GM12891 (cell line): ENCODE data around the gene ZACN.

Experiments used
- DNase-seq: peaks from one replicate; pipeline ENCODE4 v3.0.0; 2011; ENCODE audit warnings: low spot score; ENCODE audit not compliant: insufficient read length
- FAIRE-seq: peaks from 2 replicates; lab custom pipeline; 2011; peaks lifted over from hg19 to GRCh38; lab: Jason Lieb, UNC
- PAX5 ChIP-seq: IDR thresholded peaks from 2 replicates; pipeline ENCODE4 v1.6.1; 2011; ENCODE audit warnings: low read length, moderate library complexity, mild to moderate bottlenecking; ENCODE audit not compliant: insufficient read depth, severe bottlenecking
- POLR2A ChIP-seq: IDR thresholded peaks from 2 replicates; pipeline ENCODE4 v1.6.1; 2011; ENCODE audit warnings: low read depth, low read length, control low read depth
- POLR2AphosphoS5 ChIP-seq: IDR thresholded peaks from 2 replicates; pipeline ENCODE4 v1.6.1; 2011; ENCODE audit warnings: low read depth, low read length, control low read depth
- POU2F2 ChIP-seq: IDR thresholded peaks from 2 replicates; pipeline ENCODE4 v1.6.1; 2011; ENCODE audit warnings: low read depth, mild to moderate bottlenecking, control low read depth, low read length, moderate library complexity
- SPI1 ChIP-seq: IDR thresholded peaks from 2 replicates; pipeline ENCODE4 v1.6.1; 2011; ENCODE audit warnings: low read depth, low read length, control low read depth
- TAF1 ChIP-seq: IDR thresholded peaks from 2 replicates; pipeline ENCODE4 v1.6.1; 2011; ENCODE audit warnings: low read depth, low read length, control low read depth

Gene ZACN

DNA sequence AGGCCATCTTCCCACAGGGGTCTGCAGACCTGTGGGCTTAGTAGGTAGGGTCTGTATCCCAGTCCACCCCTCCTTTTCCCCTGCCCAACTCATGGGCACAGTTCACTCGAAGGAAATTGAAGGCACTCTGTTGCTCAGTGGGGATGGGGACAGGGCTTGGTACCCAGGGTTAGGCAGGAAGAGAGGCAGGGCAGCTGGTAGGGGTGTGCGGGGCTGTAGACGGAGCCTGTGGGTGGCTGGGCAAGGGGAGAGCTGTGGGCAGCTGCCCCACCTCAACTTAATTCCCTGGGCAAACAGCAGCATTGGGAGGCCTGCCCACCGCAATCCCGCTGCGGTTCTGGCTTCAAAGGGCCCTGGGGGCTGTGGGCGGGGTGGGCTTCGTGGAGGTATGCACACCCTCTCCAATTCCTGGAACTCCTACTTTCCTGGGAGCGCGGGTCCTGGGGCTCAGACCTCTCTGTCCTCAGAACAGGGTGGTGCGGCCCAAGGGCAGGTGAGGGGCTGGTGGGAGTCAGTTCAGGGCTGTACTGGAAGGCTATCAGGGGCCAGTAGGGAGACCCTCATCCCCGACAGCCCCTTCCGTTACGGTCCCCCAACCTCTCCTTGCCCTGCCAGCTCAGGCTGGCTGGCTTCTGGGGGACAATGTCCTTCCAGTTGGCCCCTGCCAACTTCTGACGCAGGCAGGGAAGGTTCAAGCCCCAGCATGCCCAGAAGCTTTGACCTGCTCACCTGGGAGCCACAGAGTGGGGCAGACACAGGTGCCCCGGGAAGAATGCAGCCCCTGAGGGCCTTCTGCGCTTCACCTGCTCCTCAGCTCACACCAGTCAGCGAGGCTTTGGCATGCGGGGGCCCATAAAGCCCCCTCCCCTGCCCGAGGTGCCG is 53.0 kb downstream of the ZACN start:
- no peak for DNase-seq
- no peak for TF ChIP-seq TAF1
- no peak for TF ChIP-seq POLR2AphosphoS5
- no peak for TF ChIP-seq PAX5
- TF ChIP-seq SPI1: no peak
- no peak for TF ChIP-seq POLR2A
- no peak for TF ChIP-seq POU2F2
- peak; percentile 31 for FAIRE-seq
